Glomerular visceral epithelial cell (primary cell): ENCODE measurements around the gene REEP6.
"Not testable (repeated sequence)": the region's sequence is repeated elsewhere in the genome, so short reads cannot be mapped to it uniquely, and the experiment has no call there.

Source experiments
- DNase-seq: peaks from one replicate; pipeline ENCODE4 v3.0.0-alpha.2; 2016; ENCODE audit errors: extremely low spot score

The REEP6 gene

DNA sequence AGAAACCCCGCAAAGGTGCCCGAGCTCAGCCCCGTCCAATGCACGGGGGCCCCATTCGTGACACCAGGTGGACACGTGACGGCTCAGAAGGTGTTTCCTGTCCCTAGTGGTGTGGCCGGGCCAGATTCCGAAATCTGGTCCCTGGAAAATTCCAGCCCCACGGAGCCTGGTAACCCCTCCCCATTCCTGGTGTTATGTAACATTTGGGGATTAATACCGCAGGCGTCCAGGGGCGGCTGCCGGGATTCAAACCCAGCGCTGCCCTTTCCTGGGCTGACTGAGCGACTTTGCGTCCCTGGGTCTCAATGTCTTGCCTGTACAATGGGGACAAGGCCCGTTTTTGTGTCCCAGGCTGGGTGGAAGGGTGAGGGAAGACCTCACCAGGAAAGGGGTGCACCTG, 31.9 kb downstream of the REEP6 start:
- DNase-seq = no peak

DNA sequence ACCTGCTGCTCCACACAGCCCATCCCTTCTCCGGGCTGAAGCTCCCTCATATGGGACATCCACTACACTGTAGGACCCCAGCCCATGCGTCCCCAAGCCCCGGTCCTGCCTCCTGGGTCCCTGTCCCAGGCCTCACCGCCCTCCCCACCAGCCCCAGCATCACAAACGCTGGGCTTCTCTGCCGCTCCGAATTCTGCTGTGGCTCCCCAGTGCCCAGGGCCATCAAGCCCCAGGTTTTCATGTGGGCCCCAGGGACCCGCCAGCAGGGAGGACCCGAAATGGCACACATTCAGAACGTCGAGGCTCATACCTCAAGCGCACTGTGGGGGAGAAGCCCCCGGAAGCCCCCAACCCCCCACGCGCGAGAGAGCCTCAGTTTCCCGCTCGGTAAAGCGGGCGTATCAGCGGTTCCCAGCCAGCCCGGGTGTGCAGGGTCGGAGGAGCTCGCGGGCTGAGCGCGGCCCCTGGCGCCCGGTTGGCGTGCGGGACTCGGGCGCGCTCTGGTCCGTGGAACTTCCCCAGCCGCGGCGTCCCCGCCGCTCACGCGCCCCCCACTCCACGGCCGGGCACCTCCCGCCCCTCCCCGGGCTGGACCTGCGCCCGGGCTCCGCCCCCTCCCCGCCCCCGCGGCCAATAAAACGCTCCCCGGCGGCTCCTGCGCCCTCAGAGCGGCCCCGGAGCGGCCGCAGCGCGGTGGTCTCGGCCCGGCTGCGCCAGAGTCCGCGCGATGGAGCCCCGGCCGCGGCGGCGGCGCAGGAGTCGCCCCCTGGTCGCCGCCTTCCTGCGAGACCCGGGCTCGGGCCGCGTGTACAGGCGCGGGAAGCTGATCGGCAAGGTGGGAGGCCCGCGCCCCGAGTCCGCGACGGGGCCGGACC, 32.7 kb downstream of the REEP6 start, which contains the start of gene PLK5:
TSS of gene PLK5 (plus strand) at position 666 of the 875 bp plus-strand sequence. CDS start 2,920 bp downstream, outside the sequence.
- DNase-seq = no peak

DNA sequence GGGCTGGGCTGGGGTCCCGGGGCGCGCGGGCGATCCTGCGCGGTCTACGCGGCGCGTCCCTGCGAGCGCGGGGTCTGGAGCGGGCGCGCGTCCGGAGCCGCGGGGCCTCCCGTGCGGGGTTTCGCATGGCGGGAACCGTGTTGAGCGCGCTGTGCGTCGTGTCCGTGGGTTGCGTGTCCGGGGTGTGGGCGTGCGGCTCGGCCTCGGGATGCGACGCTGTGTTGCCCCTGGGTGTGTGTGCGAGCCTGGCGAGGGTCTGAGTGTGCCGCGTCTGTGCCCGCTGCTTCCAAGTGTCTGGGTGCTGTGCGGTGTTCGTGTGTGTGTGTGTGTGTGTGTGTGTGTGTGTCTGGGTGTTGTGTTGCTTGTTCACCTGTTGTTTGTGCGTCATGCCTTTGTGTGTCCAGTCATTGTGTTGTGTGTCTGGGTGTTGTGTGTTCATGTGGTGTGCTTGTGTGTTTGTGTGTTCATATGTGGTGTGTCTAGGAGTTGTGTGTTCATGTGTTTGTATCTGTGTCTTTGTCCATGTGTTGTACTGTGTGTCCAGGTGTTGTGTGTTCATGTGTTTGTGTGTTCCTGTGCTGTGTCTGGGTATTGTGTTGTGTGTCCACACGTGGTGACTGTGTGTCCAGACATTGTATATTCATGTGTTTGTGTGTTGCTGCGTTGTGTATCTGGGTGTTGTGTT, 33.4 kb downstream of the REEP6 start:
- DNase-seq = no peak

DNA sequence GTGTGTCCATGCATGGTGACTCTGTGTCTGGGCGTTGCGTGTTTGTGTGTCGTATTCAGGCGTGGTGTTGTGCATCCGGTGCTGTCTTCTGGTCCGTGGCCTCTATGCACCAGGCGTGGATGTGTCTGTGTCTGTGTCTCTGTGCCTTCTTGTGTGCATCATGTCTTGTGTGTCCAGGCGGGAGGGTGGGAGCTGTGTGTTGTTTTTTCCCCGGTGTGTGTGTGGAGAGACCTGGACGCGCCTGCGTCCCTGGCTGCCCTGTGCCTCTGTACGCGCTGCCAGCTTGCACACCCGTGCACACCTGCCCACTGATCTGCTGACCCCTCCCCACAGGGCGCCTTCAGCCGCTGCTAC, 34.0 kb downstream of the REEP6 start:
- no peak for DNase-seq

DNA sequence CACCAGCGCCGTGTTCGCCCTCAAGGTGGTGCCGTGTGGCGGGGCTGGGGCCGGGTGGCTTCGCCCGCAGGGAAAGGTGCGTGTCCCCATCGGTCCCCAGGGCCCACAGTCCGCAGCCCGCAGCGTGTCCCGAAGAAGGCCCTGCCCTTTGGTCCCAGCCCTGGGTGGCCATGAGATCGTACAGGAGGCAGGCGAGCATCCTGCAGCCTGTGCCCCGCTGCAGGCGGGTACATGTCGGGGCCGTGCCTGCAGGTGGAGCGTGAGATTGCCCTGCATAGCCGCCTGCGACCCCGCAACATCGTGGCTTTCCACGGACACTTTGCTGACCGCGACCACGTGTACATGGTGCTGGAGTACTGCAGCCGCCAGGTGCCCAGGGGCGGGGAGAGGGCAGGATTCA, 34.4 kb downstream of the REEP6 start:
- no peak for DNase-seq

DNA sequence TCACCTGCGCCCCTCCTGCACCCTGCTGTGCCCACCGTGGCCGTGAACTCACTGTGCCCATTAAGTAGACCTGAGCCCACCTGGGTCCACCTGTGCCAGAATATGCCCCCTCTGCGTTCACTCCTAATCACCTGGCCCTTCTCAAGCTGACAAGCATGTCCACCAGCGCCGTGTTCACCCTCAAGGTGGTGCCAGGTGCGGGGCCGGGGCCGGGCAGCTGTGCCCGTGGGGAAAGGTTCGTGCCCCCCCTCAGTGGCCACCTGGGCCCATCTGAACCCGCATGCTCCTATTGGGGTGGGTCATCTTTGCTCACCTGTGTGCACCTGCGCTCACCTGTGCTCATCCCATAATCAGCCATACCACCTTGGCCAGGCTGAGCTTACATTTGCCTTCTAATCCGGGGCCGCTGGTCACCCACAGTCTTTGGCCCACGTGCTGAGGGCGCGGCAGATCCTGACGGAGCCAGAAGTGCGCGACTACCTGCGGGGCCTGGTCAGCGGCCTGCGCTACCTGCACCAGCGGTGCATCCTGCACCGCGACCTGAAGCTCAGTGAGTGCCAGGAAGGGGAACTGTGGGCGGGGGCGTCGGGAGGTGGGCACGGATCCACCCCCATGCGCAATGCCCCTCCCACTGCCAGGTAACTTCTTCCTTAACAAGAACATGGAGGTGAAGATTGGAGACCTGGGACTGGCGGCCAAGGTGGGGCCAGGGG, 35.2 kb downstream of the REEP6 start:
- DNase-seq = no peak

DNA sequence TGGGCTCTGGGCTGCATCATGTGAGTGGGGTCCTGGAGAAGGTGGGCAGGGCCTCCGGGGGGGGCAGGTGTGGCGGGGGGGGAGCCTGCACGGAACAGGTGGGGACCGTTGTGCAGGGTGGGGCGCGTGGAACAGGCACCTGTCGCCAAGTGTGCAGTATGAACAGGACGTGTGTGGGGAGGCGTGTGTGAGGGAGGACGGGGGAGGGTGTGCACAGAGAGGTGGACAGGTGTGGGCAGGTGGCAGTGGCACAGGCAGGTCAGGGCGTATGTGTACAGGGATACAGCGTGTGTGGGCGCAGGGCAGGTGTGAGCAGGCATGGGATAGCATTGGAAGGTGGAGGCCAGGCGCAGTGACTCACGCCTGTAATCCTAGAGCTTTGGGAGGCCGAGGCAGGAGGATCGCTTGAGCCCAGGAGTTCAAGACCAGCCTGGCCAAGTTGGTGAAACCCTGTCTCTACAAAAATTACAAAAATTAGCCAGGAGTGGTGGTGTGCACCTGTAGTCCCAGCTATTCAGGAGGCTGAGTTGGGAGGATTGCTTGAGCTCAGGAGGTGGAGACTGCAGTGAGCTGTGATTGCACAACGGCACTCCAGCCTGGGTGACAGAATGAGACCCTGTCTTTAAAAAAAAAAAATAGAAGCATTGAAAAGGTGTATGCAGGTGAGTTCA, 36.1 kb downstream of the REEP6 start:
- no peak for DNase-seq

DNA sequence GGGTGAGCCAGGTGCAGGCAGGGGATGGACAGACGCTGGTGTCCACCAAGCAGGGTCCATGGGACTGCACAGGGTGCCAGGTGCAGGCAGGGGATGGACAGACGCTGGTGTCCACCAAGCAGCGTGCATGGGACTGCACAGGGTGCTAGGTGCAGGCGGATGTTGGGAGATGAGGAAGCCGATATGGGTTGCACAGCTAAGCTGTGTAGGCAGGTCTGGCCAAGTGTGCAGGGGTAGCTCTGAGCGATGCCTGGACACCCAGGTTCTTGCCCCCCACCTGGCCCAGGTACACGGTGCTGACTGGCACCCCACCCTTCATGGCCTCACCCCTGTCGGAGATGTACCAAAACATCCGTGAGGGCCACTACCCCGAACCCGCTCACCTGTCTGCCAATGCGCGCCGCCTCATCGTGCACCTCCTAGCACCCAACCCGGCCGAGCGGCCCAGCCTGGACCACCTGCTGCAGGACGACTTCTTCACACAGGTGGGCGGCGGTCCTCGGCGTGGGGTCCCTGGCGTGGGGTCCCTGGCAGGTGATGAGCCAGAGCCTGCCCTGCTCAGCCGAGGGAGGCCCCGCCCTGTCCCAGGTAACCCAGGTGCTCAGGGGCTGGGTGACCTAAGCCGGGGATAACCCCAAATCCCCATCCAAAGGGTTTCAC, 36.8 kb downstream of the REEP6 start:
- DNase-seq = no peak

DNA sequence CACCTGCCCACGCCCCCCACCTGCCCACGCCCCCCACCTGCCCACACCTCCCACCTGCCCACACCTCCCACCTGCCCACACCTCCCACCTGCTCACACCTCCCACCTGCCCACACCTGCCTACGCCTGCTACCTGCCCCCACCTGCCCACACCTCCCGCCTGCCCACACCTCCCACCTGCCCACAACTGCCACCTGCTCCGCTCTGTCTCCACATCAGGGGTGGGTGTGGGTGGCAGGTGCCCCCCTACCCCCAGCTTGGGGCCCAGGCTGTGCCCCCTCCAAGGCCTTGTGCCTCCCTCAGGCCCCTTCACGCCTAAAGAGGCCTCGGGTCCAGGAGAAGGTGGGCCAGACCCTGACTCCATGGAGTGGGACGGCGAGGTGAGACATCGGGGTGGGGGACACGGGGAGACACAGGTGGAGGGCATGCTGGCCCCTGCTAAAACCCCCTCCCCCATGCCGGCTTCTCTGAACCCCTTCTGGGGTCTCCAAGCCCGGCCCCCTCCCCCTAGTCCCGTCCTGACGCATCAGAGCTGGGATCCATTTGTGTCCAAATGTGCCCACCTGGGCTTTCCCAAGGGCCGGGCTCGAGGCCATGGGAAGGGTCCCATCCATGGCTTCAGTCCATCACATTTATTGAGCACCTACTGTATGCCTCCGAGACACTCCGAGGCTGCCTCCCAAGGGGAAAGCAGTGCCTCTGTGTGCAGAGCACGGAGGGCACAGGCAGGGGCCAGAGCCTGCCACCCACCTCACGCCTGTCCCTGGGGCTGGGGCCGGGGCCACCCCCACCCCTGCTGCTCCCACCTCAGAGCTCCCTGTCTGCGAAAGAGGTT, 37.8 kb downstream of the REEP6 start:
- DNase-seq = no peak

DNA sequence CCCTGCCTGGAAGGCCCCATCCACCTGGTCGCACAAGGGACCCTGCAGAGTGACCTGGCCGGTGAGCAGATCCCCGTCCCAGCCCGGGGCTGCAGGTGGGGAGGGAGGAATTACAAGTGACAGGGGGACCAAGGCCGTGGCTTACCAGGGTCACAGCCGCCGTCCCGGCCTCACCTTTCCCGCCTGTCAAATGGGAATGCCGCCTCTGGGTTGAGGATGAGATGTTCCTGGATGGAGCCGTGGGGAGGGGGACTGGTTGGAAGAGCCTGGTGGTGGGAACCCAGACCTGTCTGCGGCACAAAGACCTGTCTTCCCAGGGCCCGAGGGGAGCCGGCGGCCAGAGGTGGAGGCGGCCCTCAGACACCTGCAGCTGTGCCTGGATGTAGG, 38.4 kb downstream of the REEP6 start:
- DNase-seq = no peak

DNA sequence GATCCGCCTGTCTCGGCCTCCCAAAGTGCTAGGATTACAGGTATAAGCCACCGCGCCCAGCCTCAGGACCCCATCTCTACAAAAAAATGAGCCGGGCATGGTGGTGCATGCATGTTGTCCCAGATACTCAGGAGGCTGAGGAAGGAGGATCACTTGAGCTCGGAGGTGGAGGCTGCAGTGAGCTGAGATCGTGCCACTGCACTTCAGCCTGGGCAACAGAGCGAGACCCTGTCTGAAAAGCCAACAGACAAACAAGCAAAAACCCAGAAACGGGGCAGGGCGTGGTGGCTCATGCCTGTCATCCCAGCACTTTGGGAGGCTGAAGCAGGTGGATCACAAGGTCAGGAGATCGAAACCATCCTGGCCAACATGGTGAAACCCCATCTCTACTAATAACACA, 39.9 kb downstream of the REEP6 start:
- not testable (repeated sequence) for DNase-seq

DNA sequence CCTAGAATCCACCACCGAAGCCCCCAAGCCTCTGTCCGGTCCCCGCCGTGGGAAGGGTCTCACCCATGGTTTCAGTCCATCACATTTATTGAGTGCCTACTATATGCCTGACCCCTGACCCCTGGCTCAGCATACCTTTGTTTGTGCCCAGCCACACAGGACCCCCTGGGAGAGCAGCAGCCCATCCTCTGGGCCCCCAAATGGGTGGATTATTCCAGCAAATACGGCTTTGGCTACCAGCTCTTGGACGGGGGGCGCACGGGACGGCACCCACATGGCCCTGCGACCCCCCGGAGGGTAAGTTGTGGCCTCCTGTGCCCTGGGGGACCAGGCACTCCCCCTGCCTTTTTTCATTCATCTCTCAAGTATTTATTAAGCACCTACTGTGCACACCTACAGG, 40.6 kb downstream of the REEP6 start:
- DNase-seq = no peak

DNA sequence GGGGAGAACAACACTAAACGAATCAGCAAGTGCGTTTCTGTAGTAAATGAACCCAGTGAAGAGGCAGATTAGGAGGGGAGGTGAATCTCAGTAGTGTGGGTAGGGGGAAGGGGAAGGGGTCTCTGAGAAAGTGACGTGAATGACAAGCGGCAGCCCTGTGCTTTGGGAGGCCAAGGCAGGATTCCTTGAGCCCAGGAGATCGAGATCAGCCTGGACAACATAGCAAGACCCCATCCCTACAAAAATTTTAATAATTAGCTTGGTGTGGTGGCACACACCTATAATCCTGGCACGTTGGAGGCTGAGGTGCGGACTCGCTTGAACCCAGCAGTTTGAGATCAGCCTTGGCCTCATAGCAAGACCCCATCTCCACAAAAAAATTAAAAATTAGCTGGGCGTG, 41.0 kb downstream of the REEP6 start:
- DNase-seq = no peak

DNA sequence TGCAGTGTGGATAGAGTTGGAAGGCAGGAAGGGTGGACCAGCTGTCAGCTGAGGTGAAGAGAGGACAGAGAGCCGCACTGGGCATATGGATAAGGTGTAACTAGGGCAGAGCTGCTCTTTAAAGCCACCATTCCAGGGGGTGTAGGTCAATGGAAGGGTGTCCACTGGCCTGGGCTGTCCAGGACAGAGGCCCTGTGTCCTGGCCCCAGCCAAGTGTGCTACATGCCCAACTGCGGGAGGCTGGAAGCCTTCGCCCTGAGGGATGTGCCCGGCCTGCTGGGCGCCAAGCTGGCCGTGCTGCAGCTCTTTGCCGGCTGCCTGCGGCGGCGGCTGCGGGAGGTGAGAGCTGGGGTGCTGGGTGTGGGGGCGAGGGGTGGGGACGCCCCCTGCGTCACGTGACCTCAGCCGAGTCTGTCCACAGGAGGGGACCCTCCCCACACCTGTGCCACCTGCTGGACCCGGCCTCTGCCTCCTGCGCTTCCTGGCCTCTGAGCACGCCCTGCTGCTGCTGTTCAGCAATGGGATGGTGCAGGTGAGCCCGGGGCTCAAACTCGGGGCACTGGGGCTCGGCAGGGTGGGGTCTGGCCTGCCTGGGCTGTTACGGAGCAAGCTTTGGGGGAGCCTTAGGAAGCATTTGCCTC, 42.6 kb downstream of the REEP6 start:
- DNase-seq = no peak

DNA sequence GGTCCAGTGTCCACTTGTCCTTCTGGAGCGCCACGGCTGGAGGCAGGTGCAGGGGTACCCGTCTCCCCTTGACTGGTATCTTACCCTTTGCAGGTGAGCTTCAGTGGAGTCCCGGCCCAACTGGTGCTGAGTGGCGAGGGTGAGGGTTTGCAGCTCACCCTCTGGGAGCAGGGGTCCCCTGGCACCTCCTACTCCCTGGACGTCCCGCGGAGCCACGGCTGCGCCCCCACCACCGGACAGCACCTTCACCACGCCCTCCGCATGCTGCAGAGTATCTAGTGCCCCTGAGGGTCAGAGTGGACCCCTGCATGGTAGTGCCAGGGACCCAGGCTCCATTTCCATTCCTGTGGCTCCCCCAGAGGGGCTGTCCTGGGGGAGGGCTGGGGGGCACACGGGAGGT, 44.0 kb downstream of the REEP6 start:
- DNase-seq = no peak

DNA sequence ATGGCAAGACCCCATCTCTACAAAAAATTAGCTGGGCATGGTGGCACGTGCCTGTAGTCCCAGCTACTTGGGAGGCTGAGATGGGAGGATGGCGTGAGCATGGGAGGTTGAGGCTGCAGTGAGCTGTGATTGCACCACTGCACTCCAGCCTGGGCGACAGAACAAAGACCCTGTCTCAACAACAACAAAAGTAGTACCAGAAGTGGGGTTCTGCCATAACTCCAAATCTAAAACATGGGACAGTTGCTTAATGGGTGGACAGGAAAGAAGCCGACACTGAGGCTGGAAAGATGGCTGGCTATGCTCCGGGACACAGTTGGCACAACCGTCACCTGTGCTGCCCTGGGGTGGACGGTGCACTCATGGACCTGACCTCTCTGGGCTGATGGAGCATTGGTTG, 44.7 kb downstream of the REEP6 start:
- DNase-seq = not testable (repeated sequence)

DNA sequence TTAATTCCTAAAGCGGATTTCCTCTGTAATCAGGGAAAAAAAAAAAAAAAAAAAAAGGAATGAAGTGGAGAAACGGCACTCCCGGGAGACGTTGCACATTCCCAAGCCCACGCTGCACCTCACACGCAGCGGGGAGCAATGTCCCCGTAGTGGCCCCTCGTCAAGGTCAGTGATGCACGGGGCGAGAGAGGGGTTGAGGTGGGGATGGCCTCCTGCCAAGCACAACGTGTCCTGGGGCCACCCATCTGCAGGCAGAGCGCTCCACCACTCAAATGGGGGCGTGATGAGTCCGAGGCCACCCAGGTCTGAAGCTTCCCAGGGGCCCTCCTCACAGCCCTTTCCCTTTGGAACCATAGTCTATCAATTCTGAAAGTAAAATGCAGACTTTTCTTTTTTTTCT, 48.0 kb downstream of the REEP6 start:
- DNase-seq = no peak

DNA sequence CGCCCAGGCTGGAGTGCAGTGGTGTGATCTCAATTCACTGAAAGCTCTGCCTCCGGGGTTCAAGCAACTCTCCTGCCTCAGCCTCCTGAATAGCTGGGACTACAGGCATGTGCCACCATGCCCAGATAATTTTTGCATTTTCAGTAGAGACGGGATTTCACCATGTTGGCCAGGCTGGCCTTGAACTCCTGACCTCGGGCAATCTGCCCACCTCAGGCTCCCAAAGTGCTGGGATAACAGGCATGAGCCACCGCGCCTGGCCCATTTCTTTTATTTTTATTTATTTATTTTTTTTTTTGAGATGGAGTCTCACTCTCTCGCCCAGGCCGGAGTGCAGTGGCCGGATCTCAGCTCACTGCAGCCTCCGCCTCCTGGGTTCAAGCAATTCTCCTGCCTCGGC, 48.8 kb downstream of the REEP6 start:
- not testable (repeated sequence) for DNase-seq

DNA sequence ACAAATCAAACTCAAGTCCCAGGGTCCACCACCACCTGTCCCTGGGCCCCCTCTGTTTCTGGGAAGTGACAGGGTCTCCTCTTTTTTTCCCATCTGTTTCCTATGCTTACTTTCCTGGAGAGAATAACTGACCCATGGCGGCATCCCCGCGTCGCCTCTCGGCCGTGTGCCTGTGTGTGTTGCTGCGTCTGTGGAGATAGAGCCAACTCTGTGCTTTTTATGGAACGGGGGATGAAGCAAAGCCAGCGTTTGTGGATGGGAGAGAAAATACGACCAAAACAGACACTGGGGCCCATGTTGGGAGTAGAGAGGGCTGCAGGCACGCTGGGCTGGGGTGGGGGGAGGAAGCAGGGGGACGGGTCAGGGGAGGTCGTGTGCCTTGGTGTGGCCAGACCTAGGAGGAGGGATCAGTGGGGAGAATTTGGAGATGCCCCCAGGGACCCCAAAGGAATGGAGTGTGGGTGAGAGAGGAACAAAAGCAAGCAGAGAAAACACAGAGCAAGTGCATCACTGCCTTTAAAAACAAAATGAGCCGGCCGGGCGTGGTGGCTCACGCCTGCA, 49.5 kb downstream of the REEP6 start:
- no peak for DNase-seq
